ENCODE results near the gene IFNL4.
"Not testable (repeated sequence)": the region's sequence is repeated elsewhere in the genome, so short reads cannot be mapped to it uniquely, and the experiment has no call there.

The IFNL4 gene

GRCh38 chr19:39223703-39224279 is 24.9 kb downstream of the IFNL4 start:
- no peak for DNase-seq (ENCODE audit: low read depth in 2 of 2)

DNA sequence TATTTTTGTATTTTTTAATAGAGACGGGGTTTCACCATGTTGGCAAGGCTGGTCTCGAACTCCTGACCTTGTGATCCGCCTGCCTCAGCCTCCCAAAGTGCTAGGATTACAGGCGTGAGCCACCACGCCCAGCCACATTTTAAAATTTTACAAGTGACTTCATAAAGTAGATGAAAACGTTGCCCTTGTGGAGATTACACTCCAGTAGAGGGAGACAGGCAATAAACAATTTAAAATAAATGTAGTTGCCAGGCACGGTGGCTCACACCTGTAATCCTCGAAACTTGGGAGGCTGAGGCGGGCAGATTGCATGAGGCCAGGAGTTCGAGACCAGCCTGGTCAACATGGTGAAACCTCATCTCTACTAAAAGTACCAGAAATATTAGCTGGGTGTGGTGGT is 29.5 kb downstream of the IFNL4 start:
- not testable (repeated sequence) for DNase-seq (ENCODE audit: low read depth in 2 of 2)

GRCh38 chr19:39218230-39219007 is 30.2 kb downstream of the IFNL4 start:
- DNase-seq (ENCODE audit: low read depth in 2 of 2) = no peak

GRCh38 chr19:39217094-39217493 is 31.6 kb downstream of the IFNL4 start:
- no peak for DNase-seq (ENCODE audit: low read depth in 2 of 2)

- not testable (repeated sequence) for DNase-seq (ENCODE audit: low read depth in 2 of 2)
Measured at GRCh38 chr19:39215323-39215722, 33.3 kb downstream of the IFNL4 start.

DNA sequence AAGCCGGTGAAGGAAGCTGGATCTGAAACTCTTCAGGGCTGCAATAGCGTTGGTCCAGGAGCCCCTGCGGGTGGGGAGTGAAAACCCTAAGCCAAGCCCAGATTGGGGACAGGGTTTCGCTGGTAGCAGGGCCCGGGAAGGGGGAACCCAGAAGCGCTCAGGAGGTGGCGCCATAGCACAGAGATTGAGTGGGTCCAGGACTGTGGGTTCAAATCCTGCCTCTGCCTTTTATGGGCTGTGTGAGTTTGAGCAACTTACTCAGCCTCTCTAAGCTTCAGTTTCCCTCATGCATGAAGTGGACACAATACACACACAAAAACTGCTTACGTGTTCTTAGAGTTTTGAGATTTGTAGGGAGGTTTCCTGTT is 36.3 kb downstream of the IFNL4 start:
- peak; percentile 39 to 61 for DNase-seq (ENCODE audit: low read depth in 2 of 2)

- no peak for DNase-seq (ENCODE audit: low read depth in 2 of 2)
Measured at GRCh38 chr19:39211731-39212374, 36.8 kb downstream of the IFNL4 start.

DNA sequence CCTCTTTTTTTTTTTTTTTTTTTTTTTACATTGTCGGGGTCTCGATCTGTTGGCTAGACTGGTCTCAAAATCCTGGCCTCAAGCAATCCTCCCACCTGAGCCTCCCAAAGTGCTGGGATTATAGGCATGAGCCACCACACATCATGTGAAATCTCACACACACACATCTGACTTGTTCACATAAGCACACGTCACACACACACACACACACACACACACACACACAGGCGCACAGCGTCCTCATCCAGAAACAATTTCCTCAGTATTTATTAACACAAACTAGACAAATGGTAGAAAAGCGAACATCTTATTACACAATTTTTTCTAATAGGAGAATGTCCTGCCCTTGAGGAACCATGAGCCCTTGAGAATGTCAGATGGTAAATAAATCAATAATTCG is 39.5 kb downstream of the IFNL4 start:
- DNase-seq (ENCODE audit: low read depth in 2 of 2) = no peak

GRCh38 chr19:39208175-39208795 is 40.4 kb downstream of the IFNL4 start:
- DNase-seq (ENCODE audit: low read depth in 2 of 2) = no peak

- no peak for DNase-seq (ENCODE audit: low read depth in 2 of 2)
Measured at GRCh38 chr19:39207293-39207836, 41.3 kb downstream of the IFNL4 start.

GRCh38 chr19:39206122-39206521 is 42.5 kb downstream of the IFNL4 start:
- DNase-seq (ENCODE audit: low read depth in 2 of 2) = no peak

- no peak for DNase-seq (ENCODE audit: low read depth in 2 of 2)
Measured at GRCh38 chr19:39205449-39205764, 43.2 kb downstream of the IFNL4 start.

DNA sequence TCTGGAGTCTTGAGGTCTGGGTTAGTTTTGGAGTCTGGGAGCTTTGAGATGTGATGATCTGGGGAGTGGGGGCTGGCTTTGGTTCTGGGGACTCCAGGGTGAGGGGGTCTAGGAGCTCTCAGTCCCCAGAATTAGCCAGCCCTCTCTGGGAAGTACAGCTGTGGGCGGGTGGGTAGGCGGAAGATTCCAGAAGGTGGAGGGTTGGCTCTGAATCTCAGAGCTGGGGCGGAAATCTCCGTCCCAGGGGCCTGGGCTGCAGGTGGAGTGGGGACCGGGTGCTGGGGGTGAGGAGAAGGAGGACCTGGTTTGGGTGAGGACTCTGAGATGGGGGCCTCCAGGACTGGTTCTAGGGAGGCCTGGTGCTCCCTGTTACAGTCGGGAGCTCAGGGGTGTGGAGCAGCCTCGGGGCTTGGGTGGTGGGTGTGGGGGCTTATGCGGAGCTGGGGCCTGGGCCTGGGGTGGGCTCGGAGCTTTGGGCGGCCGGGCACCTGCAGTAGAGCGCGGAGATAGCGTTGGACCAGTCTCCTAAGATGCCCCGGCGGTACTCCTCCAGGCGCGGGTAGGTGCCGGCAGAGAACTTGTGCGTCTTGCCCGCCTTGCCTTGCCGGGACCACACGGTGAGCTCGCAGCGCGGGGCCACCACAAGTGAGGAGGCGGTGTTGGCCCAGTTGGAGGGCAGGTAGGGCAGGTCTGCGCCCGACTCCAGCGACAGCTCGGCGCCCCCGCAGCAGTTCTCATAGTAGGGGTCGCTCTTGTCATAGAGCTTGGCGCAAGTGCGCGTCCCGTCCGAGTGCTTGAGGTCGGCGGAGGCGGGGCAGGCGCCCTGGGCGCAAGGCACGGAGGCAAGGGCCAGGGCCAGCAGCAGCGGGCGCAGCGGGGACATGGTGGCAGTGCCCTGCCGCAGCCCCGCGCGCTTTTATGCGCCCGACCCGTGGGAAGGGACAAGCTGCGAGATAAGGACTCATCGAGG is 45.0 kb downstream of the IFNL4 start, which contains the start of gene SYCN:
SYCN (minus strand) TSS at position 892 of the 970 bp plus-strand sequence; CDS start at position 883, 9 bp downstream.
- no peak for DNase-seq (ENCODE audit: low read depth in 2 of 2)

- no peak for DNase-seq (ENCODE audit: low read depth in 2 of 2)
Measured at GRCh38 chr19:39202998-39203355, 45.7 kb downstream of the IFNL4 start.

DNA sequence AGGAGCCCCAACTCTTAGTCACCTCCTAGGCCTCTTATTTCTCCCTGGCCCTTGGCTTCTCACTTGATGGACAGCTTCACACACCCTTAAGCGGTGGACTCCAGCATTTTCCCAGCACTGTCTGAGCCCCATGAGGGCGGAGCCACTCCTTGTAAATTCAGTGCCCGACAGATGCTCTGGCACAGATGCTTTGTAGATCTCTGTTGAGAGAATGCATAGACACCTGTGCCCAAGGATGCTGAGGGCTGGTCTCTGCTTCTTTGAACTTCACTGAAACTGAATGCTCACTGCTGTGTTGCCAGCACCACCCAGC is 47.9 kb downstream of the IFNL4 start:
- DNase-seq (ENCODE audit: low read depth in 2 of 2) = no peak

DNA sequence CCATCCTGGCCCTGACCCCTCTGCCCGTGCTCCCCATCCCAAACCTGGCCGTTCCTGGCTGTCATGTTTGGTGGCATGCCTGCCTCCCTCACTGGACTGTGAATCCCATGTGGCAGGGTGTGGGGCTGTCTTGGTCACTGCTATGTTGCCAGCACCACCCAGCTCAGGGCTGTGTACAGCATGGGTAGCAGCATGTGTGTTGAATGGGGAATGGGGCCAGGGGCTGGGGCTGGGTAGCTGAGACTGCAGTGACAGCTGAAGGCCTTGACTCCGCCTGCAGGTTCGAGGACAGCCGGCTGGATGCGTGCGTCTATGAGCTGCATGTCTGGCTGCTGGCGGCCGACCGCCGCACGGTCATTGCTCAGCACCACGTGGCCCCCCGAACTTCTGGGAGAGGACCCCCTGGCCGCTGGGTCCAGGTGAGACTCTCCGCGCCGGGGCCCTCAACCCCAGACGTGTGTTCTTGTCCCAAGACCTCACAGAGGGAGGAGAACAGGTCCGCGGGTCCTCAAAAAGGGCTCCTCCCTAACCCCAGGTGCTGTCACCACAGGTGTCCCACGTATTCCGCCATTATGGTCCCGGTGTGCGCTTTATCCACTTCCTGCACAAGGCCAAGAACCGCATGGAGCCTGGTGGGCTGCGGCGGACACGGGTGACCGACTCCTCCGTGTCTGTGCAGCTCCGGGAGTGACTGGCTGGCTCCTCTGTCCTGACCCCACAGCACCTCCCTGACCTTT is 48.4 kb downstream of the IFNL4 start:
- no peak for DNase-seq (ENCODE audit: low read depth in 2 of 2)

DNA sequence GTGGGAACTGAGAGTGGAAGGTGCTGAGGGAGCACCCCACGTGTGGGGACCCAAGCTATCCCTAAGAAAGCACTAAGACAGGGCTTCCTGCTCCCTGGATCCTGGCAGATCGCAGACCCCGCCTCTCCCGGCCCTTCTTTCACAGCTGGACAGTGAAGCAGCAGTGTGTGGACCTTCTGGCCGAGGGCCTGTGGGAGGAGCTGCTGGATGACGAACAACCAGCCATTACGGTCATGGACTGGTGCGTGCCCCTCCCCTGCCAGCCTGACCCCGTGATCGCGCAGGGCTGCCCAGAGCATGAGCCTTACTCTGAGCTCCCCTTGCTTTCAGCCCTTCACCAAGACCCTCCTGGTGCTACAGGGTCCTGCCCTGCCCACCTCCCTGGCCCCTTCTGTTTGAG is 49.6 kb downstream of the IFNL4 start:
- DNase-seq (ENCODE audit: low read depth in 2 of 2) = no peak

GRCh38 chr19:39197808-39198207 is 50.8 kb downstream of the IFNL4 start:
- DNase-seq (ENCODE audit: low read depth in 2 of 2) = no peak

DNA sequence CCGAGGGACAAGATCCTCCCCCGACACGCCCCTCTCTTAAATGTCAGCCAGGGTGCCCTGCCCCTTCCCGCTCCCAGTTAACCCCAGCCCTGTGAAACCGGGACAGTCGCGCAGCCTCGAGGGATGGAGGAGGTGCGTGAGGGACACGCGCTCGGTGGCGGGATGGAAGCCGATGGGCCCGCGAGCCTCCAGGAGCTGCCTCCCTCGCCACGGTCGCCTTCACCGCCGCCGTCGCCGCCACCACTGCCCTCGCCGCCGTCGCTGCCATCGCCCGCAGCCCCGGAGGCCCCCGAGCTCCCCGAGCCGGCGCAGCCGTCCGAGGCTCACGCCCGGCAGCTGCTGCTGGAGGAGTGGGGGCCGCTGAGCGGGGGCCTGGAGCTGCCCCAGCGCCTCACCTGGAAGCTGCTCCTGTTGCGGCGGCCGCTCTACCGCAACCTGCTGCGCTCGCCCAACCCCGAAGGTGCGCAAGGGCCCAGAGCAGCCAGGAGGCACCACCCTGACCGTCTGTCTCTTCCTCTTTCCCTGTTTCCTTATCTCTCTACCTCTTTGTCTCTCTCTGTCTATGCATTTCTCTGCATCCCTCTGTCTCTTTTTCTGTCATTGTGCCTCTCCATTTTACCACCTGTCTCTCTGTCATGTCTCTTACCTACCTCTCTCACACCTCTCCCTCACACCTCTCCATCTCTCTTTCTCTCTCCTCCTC is 51.6 kb downstream of the IFNL4 start, which contains the start of gene NCCRP1:
NCCRP1 (plus strand) TSS at position 105 of the 703 bp plus-strand sequence; CDS start at position 124, 19 bp downstream.
- DNase-seq (ENCODE audit: low read depth in 2 of 2) = peak in 1 of 2 experiments; percentile 3

DNA sequence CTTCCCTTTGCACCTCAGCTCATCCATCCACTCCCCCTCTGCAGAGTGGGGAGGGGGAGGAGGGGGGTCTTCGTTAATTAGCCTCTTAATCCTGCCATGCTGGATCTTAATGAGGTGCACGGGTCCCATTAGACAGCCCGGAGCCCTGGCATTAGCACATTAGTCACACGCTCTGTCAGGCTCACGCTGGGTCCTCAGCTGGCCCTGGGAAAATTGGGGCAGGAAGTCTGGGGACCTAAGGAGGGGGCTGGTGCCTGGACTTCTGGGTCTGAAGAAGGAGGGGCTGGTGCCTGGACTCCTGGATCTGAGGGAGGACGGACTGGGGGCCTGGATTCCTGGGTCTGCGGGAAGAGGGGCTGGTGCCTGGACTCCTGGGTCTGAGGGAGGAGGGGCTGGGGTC is 52.3 kb downstream of the IFNL4 start:
- DNase-seq (ENCODE audit: low read depth in 2 of 2) = no peak

All from stimulated activated CD4-positive, alpha-beta T cell treated with anti-CD3 and anti-CD28 coated beads, Interleukin-12 subunit alpha, Interleukin-12 subunit beta, amount 100 ng/mL, for 24 hours (primary cell).